ENCODE results near the gene ATG10. TPM values are rescaled to one million over a fixed set of nuclear protein-coding genes. Genes with fewer than 3 reads are reported as not detected.
"Not testable (repeated sequence)": the region's sequence is repeated elsewhere in the genome, so short reads cannot be mapped to it uniquely, and the experiment has no call there.

ATG10 gene
- total and polyA plus RNA-seq, 2 donors: 6.1 to 14.5 TPM

DNA sequence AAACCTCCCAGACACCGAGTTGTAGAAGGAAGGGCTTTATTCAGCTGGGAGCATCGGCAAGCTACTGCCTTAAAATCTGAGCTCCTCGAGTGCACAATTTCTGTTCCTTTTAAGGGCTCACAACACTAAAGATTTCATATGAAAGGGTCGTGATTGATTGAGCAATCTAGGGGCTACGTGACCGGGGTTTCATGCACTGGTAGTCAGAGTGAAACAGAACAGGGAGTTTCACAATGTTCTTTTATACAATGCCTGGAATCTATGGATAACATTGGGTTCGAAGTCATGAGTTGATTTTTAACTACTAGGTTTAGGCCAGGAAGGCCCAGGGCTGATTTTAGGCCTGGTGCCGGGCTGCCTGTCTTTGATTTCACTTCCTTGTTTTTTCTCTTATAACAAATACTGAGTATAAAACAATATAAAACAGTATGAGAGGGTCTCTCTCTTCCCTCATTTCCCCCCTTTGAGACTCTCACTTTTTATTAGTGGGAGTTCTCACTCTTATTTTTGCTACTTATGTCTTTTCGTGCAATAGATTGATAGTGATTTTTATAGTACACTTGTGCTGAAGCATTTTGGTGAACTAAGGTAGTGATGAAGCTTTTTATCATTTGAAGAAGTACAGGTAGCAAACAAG lies 295.6 kb downstream of the ATG10 start:
- not testable (repeated sequence) for H3K27ac ChIP-seq (ENCODE audit: low read depth); H3K36me3 ChIP-seq (ENCODE audit: insufficient read depth); DNase-seq (ENCODE audit: extremely low spot score); H3K4me3 ChIP-seq (ENCODE audit: low read depth, low read length); H3K4me1 ChIP-seq (ENCODE audit: insufficient read depth)
- 98% methylated on average over 9 of the region's 9 CpGs for WGBS

DNA sequence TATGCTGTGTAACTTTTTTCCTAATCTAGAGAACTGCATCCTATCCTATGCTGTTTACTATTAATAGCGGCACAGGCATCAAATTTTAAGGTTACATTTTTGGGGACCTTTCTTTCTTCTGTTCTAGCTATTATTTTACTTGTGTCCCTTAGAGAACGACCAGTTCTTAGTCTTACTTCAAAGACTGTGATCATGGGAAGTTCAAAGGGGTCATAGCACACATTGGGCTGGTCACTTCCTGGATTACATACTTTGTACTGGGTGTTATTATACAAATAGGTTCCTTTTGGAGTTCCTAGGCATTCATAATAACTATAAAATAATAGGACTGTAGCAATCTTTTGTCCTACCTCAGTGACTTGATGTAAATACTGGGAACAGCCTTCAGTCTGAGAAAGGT lies 297.5 kb downstream of the ATG10 start:
- not testable (repeated sequence) for H3K4me1 ChIP-seq (ENCODE audit: insufficient read depth); H3K4me3 ChIP-seq (ENCODE audit: low read depth, low read length); DNase-seq (ENCODE audit: extremely low spot score); H3K27ac ChIP-seq (ENCODE audit: low read depth); H3K36me3 ChIP-seq (ENCODE audit: insufficient read depth)
- 86% methylated on average over 2 of the region's 2 CpGs for WGBS

DNA sequence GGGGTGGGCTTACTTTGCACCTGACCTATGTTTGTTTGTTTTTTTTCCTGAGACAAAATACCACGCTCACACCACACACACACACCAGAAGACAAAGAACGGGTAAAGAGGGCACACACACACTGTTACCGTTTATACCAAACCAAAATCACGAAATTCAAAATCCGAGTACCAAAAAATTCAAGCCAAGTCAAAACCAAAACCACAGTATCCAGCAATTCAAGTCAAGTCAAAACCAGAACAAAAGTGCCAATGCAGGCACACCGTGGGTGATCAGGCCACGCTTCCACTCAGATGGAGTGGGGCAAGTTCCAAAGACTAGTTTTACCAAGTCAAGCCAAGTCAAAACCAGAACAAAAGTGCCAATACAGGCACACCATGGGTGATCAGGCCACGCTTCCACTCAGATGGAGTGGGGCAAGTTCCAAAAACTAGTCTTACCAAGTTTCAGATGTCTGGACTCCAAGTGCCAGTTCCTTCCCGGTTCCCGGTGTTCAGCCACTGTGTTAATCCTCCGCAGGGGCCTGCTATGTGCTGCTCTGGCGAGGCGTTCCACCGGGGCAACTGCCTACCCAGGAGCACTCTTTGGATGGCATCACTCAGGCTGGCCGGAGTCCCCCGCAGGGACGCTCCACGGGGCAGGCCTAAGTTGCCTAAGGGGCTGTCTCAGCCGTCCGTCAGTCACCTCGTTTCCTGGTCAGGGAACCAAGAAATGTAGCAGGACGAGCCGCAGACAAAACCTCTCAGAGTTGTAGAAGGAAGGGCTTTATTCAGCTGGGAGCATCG lies 300.9 kb downstream of the ATG10 start:
- H3K4me3 ChIP-seq (ENCODE audit: low read depth, low read length): not testable (repeated sequence)
- WGBS: 87% methylated on average over 24 of the region's 24 CpGs

DNA sequence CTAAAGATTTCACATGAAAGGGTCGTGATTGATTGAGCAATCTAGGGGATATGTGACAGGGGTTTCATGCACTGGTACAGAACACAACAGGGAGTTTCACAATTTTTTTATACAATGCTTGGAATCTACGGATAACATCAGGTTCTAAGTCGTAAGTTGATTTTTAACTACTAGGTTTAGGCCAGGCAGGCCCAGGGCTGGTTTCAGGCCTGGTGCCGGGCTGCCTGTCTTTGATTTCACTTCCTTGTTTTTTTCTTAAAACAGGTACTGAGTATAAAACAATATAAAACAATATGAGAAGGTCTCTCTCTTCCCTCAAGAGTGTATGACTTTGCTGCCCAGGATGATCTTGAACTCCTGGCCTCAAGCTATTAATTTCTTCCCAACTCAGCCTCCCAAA lies 301.6 kb downstream of the ATG10 start:
- H3K36me3 ChIP-seq (ENCODE audit: insufficient read depth): peaks cover 10% of the 10 kb centered on the region
- not testable (repeated sequence) for H3K4me1 ChIP-seq (ENCODE audit: insufficient read depth); H3K4me3 ChIP-seq (ENCODE audit: low read depth, low read length); H3K27ac ChIP-seq (ENCODE audit: low read depth); DNase-seq (ENCODE audit: extremely low spot score)
- 81% methylated on average over 4 of the region's 4 CpGs for WGBS

More for the DNA sequence above, 300.9 kb downstream of the ATG10 start:
- peaks cover 10% of the 10 kb centered on the region for H3K36me3 ChIP-seq (ENCODE audit: insufficient read depth)
- not testable (repeated sequence) for H3K27ac ChIP-seq (ENCODE audit: low read depth); DNase-seq (ENCODE audit: extremely low spot score); H3K4me1 ChIP-seq (ENCODE audit: insufficient read depth)

DNA sequence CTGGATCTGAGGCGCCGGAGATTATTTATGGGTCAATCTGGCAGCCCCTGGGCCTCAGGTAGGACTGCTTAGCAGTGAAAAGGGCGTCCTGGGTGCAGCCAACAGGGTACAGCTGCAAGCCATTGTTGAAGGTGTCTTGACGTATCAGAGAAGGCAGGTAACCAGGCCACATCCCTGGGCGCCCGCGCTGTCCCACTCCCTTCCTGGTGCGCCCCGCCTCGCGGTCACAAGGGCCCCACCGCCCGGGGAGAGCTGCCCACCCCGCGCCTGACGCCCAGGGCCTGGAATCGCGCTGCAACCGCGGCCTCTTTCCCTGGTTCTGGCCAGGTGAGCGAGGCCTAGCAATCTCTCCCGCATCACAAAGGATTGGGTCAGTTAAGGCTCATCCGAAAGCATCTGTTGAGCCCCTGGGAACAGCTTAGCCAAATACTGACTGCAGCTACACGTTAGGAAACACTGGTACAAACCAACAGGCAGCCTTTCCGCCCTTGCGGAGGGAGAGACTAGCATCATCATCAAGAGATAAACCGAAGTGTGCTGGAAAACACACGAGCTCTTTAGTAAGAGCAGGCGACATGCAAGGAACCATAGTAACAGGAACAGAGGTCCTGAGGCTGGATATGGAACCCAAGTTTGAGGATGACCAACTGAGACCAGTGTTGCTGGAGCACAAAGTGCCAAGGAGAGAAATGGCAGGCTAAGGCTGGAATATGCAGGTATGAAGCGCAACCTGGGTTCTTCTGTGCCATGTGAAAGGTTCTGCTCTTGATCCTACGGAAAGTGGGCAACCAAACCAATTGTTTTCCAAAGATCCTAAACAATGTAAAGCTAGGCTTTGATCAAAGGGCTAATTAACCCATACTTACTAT lies 302.8 kb downstream of the ATG10 start:
- 83% methylated on average over 31 of the region's 31 CpGs for WGBS

DNA sequence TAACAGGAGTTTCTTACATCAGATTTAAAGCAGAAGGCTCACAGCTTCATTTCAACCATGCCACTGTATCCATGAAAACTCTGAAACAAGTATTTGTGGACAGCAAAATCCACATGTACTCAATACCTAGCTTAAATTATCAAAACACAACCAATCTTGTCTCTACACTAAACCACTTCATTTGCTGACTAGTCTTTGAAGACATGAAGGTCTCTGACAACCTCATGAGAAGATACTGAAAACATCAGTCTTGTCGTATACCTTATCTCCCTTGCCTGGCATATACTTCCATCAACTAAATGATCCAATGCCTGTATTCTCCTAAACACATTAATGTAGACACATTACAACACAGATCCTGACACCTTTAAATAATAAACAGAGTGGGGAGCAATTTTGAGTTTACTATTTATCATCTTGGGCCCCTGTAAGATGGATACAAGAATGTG lies 303.4 kb downstream of the ATG10 start:
- H3K36me3 ChIP-seq (ENCODE audit: insufficient read depth): peaks cover 10% of the 10 kb centered on the region
- 82% methylated on average over 1 of the region's 1 CpG for WGBS
- DNase-seq (ENCODE audit: extremely low spot score): no peak
- no peak overlapping the region for H3K27ac ChIP-seq (ENCODE audit: low read depth)
- no peak overlapping the region for H3K4me3 ChIP-seq (ENCODE audit: low read depth, low read length)
- H3K4me1 ChIP-seq (ENCODE audit: insufficient read depth): no peaks in the 10 kb centered on the region

More for the DNA sequence above, 302.8 kb downstream of the ATG10 start:
- H3K36me3 ChIP-seq (ENCODE audit: insufficient read depth): peaks cover 10% of the 10 kb centered on the region
- no peaks in the 10 kb centered on the region for H3K4me1 ChIP-seq (ENCODE audit: insufficient read depth)
- no peak overlapping the region for H3K27ac ChIP-seq (ENCODE audit: low read depth)
- DNase-seq (ENCODE audit: extremely low spot score): no peak
- H3K4me3 ChIP-seq (ENCODE audit: low read depth, low read length): no peak overlapping the region

DNA sequence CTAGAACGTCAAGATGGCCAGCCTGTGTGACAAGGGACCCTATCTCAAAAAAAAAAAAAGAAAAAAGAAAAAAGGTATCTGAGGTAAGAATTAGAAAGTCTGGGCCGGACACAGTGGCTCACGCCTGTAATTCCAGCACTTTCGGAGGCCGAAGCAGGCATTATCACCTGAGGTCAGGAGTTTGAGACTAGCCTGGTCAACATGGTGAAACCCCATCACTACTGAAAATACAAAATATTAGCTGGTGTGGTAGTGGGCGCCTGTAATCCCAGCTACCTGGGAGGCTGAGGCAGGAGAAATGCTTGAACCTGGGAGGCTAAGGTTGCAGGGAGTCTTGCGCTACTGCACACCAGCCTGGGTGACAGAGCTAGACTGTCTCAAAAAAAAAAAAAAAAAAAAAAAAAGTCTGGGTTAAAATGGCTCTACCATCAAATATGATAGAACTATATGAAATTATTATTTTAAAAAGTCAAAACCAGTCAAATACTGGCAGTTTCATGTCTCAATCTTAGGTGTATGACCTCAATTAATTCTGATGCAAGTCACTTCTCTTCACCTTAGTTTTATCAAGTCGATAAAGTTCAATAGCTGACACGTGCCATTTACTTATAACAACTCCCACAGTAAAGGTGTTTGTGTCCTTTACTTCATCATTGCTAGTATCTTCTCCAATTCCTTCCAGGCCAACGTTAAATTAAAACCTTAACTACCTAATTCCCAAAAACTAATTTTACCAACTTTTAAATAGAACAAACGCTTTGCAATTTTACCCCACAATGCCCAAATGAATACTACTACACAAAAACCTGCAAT lies 305.2 kb downstream of the ATG10 start:
- H3K27ac ChIP-seq (ENCODE audit: low read depth): no peak overlapping the region
- no peaks in the 10 kb centered on the region for H3K4me1 ChIP-seq (ENCODE audit: insufficient read depth)
- H3K4me3 ChIP-seq (ENCODE audit: low read depth, low read length): peak overlapping the region; percentile 86
- no peak for DNase-seq (ENCODE audit: extremely low spot score)
- peaks cover 10% of the 10 kb centered on the region for H3K36me3 ChIP-seq (ENCODE audit: insufficient read depth)
- 72% methylated on average over 11 of the region's 11 CpGs for WGBS

DNA sequence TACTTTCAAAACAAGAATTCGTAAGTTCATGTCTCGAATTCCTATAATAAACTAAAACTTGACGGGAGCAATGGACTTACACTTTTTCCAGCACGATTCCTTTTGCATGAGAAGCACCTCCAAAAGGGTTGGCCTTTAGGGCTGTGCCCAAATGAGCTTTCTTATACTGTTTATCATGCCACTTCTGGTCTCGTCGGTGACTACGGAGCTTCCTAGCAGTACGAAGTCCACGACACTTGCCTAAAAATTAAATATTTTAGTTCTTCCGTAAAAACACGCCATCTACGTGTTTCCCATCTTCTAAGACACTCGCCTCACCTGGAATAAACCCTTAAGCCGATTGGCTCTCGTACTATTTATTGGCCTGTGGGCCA lies 305.8 kb downstream of the ATG10 start:
- DNase-seq (ENCODE audit: extremely low spot score): no peak
- Histone ChIP-seq H3K27ac (ENCODE audit: low read depth) (no peak overlapping the region), H3K36me3 (ENCODE audit: insufficient read depth) (peaks cover 10% of the 10 kb centered on the region), H3K4me3 (ENCODE audit: low read depth, low read length) (peak overlapping the region; percentile 86), H3K4me1 (ENCODE audit: insufficient read depth) (no peaks in the 10 kb centered on the region)
- whole genome bisulfite sequencing: 2% methylated on average over 15 of the region's 15 CpGs

DNA sequence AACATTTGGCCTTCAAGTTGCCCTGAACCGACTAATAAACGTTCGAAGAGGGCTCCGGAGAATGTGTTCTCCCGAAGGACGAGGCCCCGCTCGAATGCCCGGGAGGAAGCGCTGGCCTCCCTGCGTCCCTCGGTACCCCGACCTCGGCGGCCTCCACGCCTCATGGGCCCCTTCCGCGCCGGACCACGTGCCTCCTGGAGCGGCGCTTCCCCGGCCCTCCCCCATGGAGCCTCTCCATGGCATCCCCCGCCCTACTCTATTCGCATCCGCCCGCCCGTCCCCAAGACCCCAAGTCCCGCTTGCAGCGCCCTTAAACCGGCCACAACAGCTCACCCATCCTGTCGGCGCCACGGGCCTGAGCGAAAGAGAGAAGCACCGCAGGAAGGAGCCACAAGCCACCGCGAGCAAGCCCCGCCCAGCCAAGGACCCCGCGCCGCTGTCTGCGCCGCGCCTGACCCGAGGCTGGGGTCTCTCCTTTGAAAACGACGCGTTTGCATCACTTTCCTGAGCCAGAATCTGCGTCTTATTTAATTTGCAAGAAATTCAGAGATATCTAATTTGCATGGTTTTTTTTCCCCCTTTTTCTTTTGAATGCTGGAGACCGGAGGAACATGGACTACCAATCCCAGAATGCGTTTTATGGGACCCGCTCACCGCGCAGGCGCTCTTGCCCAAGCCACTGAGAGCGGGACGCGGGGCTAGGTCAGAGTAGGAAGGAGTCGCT lies 306.3 kb downstream of the ATG10 start, which contains the start of gene RPS23:
Gene RPS23, minus strand, starts transcription at position 368 of the 724 bp plus-strand sequence. Its CDS starts 31 bp downstream, at position 337.
- Histone ChIP-seq H3K36me3 (ENCODE audit: insufficient read depth) (peaks cover 6% of the 10 kb centered on the region), H3K27ac (ENCODE audit: low read depth) (peak within 1 kb of the TSS; percentile 28), H3K4me3 (ENCODE audit: low read depth, low read length) (peak within 1 kb of the TSS; percentile 86), H3K4me1 (ENCODE audit: insufficient read depth) (no peaks in the 10 kb centered on the region)
- under 1% methylated on average over 60 of the region's 60 CpGs for whole genome bisulfite sequencing
- peak; percentile 90 for DNase-seq (ENCODE audit: extremely low spot score)

DNA sequence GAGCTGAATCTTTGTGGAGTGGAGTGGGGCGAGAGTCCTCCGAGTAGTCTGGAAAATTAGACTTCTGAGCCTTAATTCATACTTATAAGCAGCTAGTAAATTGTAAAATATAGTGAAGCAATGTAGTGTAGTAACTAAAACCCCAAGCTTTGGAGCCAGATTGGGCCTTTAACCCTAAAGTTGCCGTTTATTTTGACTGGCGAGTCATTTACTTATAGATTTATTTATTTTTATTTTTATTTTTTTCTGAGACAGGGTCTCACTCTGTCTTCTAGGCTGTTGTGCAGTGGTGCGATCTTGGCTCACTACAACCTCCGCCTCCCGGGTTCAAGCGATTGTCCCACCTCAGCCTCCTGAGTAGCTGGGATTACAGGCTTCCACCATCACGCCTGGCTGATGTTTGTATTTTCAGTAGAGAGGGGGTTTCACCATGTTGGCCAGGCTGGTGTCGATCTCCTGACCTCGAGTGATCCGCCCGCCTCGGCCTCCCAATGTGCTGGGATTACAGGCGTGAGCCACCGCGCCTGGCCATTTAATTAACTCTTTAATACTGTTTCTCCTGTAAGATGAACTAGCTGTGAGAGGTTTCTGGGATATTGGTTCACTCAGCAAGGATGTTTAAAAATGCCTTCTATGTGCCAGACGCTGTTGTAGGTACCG lies 307.0 kb downstream of the ATG10 start:
- Histone ChIP-seq H3K4me3 (ENCODE audit: low read depth, low read length) (peak overlapping the region; percentile 86), H3K27ac (ENCODE audit: low read depth) (no peak overlapping the region), H3K36me3 (ENCODE audit: insufficient read depth) (peaks cover 6% of the 10 kb centered on the region), H3K4me1 (ENCODE audit: insufficient read depth) (no peaks in the 10 kb centered on the region)
- 17% methylated on average over 19 of the region's 19 CpGs for WGBS
- no peak for DNase-seq (ENCODE audit: extremely low spot score)

DNA sequence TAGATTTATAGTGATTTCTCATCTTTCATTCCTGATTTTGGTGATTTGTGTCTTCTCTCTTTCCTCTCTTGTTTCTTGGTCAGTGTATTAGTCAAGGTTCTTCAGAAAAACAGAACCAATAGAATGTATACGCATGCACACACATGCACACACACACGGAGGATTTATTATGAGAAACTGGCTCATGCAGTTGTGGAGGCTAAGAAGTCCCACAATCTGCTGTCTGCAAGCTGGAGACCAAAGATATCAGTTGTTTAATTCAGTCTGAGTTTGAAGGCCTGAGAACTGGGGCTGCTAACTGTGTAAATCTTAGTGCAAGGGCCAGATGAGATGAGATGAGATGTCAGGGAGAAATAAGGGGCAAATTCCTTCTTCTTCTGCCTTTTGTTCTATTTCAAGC lies 312.1 kb downstream of the ATG10 start:
- Histone ChIP-seq H3K36me3 (ENCODE audit: insufficient read depth) (no peaks in the 10 kb centered on the region), H3K27ac (ENCODE audit: low read depth) (no peak overlapping the region), H3K4me1 (ENCODE audit: insufficient read depth) (no peaks in the 10 kb centered on the region), H3K4me3 (ENCODE audit: low read depth, low read length) (no peak overlapping the region)
- 82% methylated on average over 2 of the region's 2 CpGs for WGBS
- DNase-seq (ENCODE audit: extremely low spot score): no peak

DNA sequence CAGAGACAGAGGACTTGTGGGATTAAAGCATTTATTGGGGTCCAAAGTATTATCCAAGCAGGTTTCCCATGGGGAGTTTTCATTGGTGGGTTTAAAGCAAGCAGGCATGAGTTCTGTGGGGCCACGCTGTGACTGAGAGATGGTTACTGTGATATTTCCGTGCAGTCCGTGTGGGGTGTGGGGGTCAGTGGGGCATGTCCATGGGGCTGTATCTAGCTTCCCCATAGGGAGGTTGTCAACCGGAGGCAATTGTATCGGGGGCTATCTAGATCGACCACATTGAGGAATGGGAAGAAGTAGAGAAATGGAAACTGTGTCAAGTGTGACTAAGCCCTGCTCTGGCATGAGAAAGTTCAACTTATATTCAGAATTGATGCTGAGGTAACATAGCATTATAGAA lies 313.4 kb downstream of the ATG10 start:
- WGBS: 92% methylated on average over 6 of the region's 6 CpGs
- no peak for DNase-seq (ENCODE audit: extremely low spot score)

More for the DNA sequence above, 313.4 kb downstream of the ATG10 start:
- H3K4me1 ChIP-seq (ENCODE audit: insufficient read depth): no peaks in the 10 kb centered on the region
- no peak overlapping the region for H3K27ac ChIP-seq (ENCODE audit: low read depth)
- H3K4me3 ChIP-seq (ENCODE audit: low read depth, low read length): no peak overlapping the region
- no peaks in the 10 kb centered on the region for H3K36me3 ChIP-seq (ENCODE audit: insufficient read depth)

Data from urinary bladder (tissue), 4 donors.